ENCODE measurements around the gene KIRREL1. TPM values are rescaled to one million over a fixed set of nuclear protein-coding genes. Genes with fewer than 3 reads are reported as not detected.

The KIRREL1 gene
- total and polyA plus RNA-seq, 5 donors from 2014 or later: not detected

DNA sequence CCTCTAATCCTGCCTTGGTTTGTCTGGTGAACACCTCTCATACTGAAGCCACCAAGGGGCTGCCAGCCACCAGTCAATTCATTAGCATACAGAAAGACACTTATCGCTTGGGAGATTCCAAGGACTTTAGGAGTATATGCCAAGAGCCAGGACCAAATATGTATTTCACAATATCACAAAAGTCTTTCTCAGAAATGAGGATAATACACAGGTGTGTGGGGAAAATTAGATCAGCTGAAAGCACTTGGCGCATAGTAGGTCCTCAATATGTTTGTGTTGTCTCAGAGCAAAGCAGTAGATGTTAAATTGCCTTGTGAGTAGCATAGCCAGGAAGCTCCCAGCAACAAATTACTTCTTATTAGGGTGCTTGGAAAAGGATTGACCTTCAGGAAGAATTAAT lies 34.1 kb downstream of the KIRREL1 start:
- Histone ChIP-seq H3K27me3 (ENCODE audit: control insufficient read depth, insufficient read depth, low read length) (no peaks in the 10 kb centered on the region), H3K4me3 (ENCODE audit: low read depth, low read length) (no peak overlapping the region), H3K36me3 (ENCODE audit: control insufficient read depth, insufficient read depth, low read length) (no peaks in the 10 kb centered on the region), H3K27ac (ENCODE audit: insufficient read depth, low read length, poor library complexity, severe bottlenecking) (no peak overlapping the region), H3K4me1 (ENCODE audit: control insufficient read depth, insufficient read depth, low read length, poor library complexity, severe bottlenecking) (no peaks in the 10 kb centered on the region), H3K9me3 (ENCODE audit: control insufficient read depth in 2 of 2, low read length in 2 of 2) (no peaks in the 10 kb centered on the region)
- Mint-ChIP-seq H3K27ac (no peak overlapping the region), H3K4me3 (no peak overlapping the region), H3K4me1 (no peaks in the 10 kb centered on the region), H3K27me3 (no peaks in the 10 kb centered on the region), H3K36me3 (no peaks in the 10 kb centered on the region), H3K9me3 (no peaks in the 10 kb centered on the region)
- DNase-seq: no peak
- ATAC-seq (ENCODE audit: low read depth in 2 of 2): no peak

DNA sequence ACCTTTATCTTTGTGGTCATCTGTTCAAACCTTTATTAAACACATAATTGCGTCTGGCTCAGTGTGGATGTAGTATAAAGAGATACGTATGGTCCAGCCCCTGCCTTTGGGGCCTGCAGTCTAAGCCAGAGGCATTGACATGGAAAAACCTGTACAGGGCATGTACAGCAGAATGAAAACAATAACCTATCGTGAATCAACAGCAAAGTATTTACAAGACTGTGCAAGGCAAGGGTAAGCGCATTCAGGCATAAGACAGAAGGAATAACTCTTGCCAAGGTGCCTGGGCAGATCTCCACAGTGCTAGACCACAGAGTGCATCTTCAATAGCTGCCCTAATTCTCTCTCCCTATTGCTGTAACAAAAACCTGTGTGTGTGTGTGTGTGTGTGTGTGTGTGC lies 35.5 kb downstream of the KIRREL1 start:
- no peaks in the 10 kb centered on the region for H3K9me3 ChIP-seq (ENCODE audit: control insufficient read depth in 2 of 2, low read length in 2 of 2)
- Mint-ChIP-seq H3K27ac (no peak overlapping the region), H3K36me3 (no peaks in the 10 kb centered on the region), H3K27me3 (no peaks in the 10 kb centered on the region), H3K4me1 (no peaks in the 10 kb centered on the region), H3K9me3 (no peaks in the 10 kb centered on the region), H3K4me3 (no peak overlapping the region)
- no peaks in the 10 kb centered on the region for H3K36me3 ChIP-seq (ENCODE audit: control insufficient read depth, insufficient read depth, low read length)
- H3K4me1 ChIP-seq (ENCODE audit: control insufficient read depth, insufficient read depth, low read length, poor library complexity, severe bottlenecking): no peaks in the 10 kb centered on the region
- H3K27me3 ChIP-seq (ENCODE audit: control insufficient read depth, insufficient read depth, low read length): no peaks in the 10 kb centered on the region
- ATAC-seq (ENCODE audit: low read depth in 2 of 2): no peak
- no peak overlapping the region for H3K27ac ChIP-seq (ENCODE audit: insufficient read depth, low read length, poor library complexity, severe bottlenecking)
- no peak for DNase-seq
- no peak overlapping the region for H3K4me3 ChIP-seq (ENCODE audit: low read depth, low read length)

DNA sequence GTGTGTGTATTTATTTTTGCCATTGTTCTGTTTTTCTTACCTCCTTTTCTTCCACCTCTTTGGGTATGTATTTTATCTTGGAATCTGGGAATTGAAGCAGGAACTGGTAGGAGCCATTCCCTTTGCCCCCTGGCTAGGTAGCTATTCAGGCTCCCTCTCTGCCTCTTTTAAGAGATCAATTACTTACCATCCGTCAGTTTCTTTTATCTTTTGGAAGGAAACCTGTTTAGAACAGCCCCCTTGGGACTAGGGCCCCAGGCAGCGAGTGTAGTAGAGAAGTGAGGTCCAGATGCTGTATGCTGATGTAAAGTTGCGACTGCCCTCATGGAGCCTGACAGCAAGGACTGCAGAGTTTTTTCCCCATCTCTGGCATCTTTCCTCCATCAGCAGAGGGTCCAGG lies 41.6 kb downstream of the KIRREL1 start:
- Histone ChIP-seq H3K9me3 (ENCODE audit: control insufficient read depth in 2 of 2, low read length in 2 of 2) (no peaks in the 10 kb centered on the region), H3K27me3 (ENCODE audit: control insufficient read depth, insufficient read depth, low read length) (no peaks in the 10 kb centered on the region), H3K36me3 (ENCODE audit: control insufficient read depth, insufficient read depth, low read length) (no peaks in the 10 kb centered on the region), H3K27ac (ENCODE audit: insufficient read depth, low read length, poor library complexity, severe bottlenecking) (no peak overlapping the region), H3K4me1 (ENCODE audit: control insufficient read depth, insufficient read depth, low read length, poor library complexity, severe bottlenecking) (no peaks in the 10 kb centered on the region), H3K4me3 (ENCODE audit: low read depth, low read length) (no peak overlapping the region)
- H3K27ac Mint-ChIP-seq: no peak overlapping the region
- no peaks in the 10 kb centered on the region for H3K36me3 Mint-ChIP-seq
- no peak overlapping the region for H3K4me3 Mint-ChIP-seq
- no peaks in the 10 kb centered on the region for H3K4me1 Mint-ChIP-seq
- DNase-seq (no peak), ATAC-seq (ENCODE audit: low read depth in 2 of 2) (no peak)
- H3K27me3 Mint-ChIP-seq: no peaks in the 10 kb centered on the region
- H3K9me3 Mint-ChIP-seq: no peaks in the 10 kb centered on the region

DNA sequence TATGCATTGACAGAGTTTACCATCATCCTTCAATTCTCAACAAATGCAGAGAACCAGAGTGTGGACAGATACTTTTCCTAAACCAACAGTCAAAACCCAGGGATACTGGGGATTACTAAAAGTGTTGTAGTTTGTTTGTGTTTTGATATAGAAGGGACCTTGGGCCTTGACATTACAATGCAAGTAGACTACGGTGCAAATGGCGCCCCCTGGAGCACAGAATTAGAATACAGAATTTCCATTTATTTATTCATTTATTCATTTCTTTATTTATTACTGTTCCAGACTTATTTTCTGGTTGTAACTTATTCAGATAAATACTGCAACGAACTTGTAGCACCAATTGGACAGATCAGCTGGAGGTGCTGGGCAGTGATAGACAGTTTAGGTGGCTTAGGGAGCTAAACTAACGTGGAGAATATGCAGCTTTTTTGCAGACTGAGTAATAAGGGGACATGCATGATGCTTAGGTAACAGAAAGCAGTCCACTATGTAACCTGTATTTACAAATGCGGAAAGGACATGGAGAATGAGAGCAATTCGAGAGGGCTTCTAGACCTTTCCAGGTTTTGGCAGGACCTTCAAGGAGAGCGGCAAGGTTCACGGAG lies 42.6 kb downstream of the KIRREL1 start:
- no peaks in the 10 kb centered on the region for H3K36me3 Mint-ChIP-seq
- DNase-seq: peak in 1 of 3 donors; percentile 29
- Histone ChIP-seq H3K4me1 (ENCODE audit: control insufficient read depth, insufficient read depth, low read length, poor library complexity, severe bottlenecking) (no peaks in the 10 kb centered on the region), H3K4me3 (ENCODE audit: low read depth, low read length) (no peak overlapping the region), H3K9me3 (ENCODE audit: control insufficient read depth in 2 of 2, low read length in 2 of 2) (no peaks in the 10 kb centered on the region), H3K36me3 (ENCODE audit: control insufficient read depth, insufficient read depth, low read length) (no peaks in the 10 kb centered on the region), H3K27ac (ENCODE audit: insufficient read depth, low read length, poor library complexity, severe bottlenecking) (no peak overlapping the region), H3K27me3 (ENCODE audit: control insufficient read depth, insufficient read depth, low read length) (no peaks in the 10 kb centered on the region)
- no peaks in the 10 kb centered on the region for H3K9me3 Mint-ChIP-seq
- no peak overlapping the region for H3K4me3 Mint-ChIP-seq
- ATAC-seq (ENCODE audit: low read depth in 2 of 2): no peak
- H3K27ac Mint-ChIP-seq: no peak overlapping the region
- peaks cover 8% of the 10 kb centered on the region for H3K27me3 Mint-ChIP-seq
- no peaks in the 10 kb centered on the region for H3K4me1 Mint-ChIP-seq

DNA sequence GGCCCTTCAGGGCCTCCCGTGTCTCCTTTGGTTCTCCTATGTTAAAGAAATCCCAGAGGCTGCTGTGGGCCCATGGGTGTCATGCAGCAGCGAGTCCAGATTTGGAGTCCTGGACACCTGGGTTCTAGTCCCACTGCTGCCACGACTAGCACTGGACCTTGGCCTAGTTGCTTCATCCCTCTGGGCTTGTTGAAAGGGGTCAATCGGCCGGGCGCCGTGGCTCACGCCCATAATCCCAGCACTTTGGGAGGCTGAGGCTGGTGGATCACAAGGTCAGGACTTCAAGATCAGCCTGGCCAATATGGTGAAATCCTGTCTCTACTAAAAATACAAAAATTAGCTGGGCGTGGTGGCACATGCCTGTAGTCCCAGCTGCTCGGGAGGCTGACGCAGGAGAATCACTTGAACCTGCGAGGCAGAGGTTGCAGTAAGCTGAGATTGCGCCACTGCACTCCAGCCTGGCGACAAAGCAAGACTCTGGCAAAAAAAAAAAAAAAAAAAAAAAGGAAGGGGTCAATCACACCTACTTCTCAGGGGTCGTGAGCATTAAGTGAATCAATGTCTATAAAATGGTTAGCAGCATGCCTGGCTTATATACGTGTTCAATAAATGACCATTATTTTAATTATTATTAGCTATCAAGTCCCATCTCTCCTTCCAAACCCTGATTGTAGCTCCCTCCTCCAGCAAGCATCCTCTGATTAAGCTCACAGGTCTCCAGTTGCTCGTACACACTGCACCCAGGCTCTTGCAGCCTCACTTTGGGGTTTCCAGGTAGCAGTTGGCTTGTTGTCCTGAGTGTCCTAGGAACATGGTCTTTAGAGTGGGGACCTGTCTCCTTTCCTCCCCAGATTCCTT lies 43.8 kb downstream of the KIRREL1 start:
- H3K27me3 ChIP-seq (ENCODE audit: control insufficient read depth, insufficient read depth, low read length): no peaks in the 10 kb centered on the region
- H3K4me1 ChIP-seq (ENCODE audit: control insufficient read depth, insufficient read depth, low read length, poor library complexity, severe bottlenecking): no peaks in the 10 kb centered on the region
- H3K27ac ChIP-seq (ENCODE audit: insufficient read depth, low read length, poor library complexity, severe bottlenecking): no peak overlapping the region
- H3K27me3 Mint-ChIP-seq: peaks cover 8% of the 10 kb centered on the region
- no peak overlapping the region for H3K27ac Mint-ChIP-seq
- no peak for DNase-seq
- H3K36me3 Mint-ChIP-seq: no peaks in the 10 kb centered on the region
- no peaks in the 10 kb centered on the region for H3K36me3 ChIP-seq (ENCODE audit: control insufficient read depth, insufficient read depth, low read length)
- H3K4me1 Mint-ChIP-seq: no peaks in the 10 kb centered on the region
- ATAC-seq (ENCODE audit: low read depth in 2 of 2): no peak
- no peaks in the 10 kb centered on the region for H3K9me3 ChIP-seq (ENCODE audit: control insufficient read depth in 2 of 2, low read length in 2 of 2)
- H3K4me3 ChIP-seq (ENCODE audit: low read depth, low read length): no peak overlapping the region
- no peak overlapping the region for H3K4me3 Mint-ChIP-seq
- H3K9me3 Mint-ChIP-seq: no peaks in the 10 kb centered on the region

DNA sequence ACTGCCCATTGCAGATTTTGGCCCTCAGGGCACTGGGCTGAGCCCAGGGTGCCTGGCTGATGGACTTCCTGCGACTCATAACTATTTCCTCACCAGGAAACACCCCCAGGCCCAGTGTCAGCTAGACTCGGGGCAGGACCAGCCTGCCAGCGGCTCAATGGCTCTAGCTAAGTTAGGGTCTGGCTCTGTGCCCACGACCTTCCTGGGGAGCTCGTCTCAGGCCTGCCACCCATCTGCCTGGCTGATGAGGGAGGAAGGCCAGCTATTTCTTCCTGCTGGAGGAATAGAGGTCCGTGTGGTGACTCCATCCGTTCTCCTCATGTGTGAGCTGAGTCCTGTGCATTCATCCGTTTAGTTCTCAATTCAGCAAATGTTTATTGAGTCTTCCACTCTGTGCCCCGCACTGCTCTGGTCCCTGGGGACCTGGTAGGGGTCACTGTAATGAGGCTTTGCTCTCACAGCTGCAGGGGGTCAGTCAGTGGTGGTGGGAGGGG lies 44.5 kb downstream of the KIRREL1 start:
- H3K4me3 ChIP-seq (ENCODE audit: low read depth, low read length): no peak overlapping the region
- H3K4me1 Mint-ChIP-seq: no peaks in the 10 kb centered on the region
- H3K36me3 Mint-ChIP-seq: no peaks in the 10 kb centered on the region
- no peaks in the 10 kb centered on the region for H3K9me3 Mint-ChIP-seq
- ATAC-seq (ENCODE audit: low read depth in 2 of 2) (no peak), DNase-seq (no peak)
- H3K27ac ChIP-seq (ENCODE audit: insufficient read depth, low read length, poor library complexity, severe bottlenecking): no peak overlapping the region
- no peaks in the 10 kb centered on the region for H3K4me1 ChIP-seq (ENCODE audit: control insufficient read depth, insufficient read depth, low read length, poor library complexity, severe bottlenecking)
- H3K4me3 Mint-ChIP-seq: no peak overlapping the region
- no peak overlapping the region for H3K27ac Mint-ChIP-seq
- H3K27me3 ChIP-seq (ENCODE audit: control insufficient read depth, insufficient read depth, low read length): no peaks in the 10 kb centered on the region
- peaks cover 8% of the 10 kb centered on the region for H3K27me3 Mint-ChIP-seq
- H3K36me3 ChIP-seq (ENCODE audit: control insufficient read depth, insufficient read depth, low read length): no peaks in the 10 kb centered on the region
- H3K9me3 ChIP-seq (ENCODE audit: control insufficient read depth in 2 of 2, low read length in 2 of 2): no peaks in the 10 kb centered on the region

DNA sequence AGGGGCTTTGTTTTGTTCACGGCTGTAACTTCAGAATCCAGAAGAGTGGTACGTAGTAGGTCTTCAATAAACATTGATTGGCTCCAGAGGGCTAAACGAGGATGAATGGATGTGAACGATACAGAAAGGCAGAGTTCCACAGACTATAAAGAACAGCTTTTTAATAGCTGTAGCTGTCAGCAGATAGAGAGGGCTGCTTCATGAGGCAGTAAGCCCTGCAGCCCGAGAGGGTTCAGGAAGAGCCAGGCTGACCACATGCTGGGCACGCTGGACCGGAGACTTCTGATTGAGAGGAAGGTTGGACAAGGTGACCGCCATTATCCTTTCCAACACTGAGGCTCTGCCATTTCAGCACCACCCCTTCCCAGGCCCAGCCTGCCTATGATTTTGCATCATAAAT lies 45.3 kb downstream of the KIRREL1 start:
- ATAC-seq (ENCODE audit: low read depth in 2 of 2) (no peak), DNase-seq (no peak)
- Histone ChIP-seq H3K4me3 (ENCODE audit: low read depth, low read length) (no peak overlapping the region), H3K27me3 (ENCODE audit: control insufficient read depth, insufficient read depth, low read length) (no peaks in the 10 kb centered on the region), H3K36me3 (ENCODE audit: control insufficient read depth, insufficient read depth, low read length) (no peaks in the 10 kb centered on the region), H3K4me1 (ENCODE audit: control insufficient read depth, insufficient read depth, low read length, poor library complexity, severe bottlenecking) (no peaks in the 10 kb centered on the region), H3K27ac (ENCODE audit: insufficient read depth, low read length, poor library complexity, severe bottlenecking) (no peak overlapping the region), H3K9me3 (ENCODE audit: control insufficient read depth in 2 of 2, low read length in 2 of 2) (no peaks in the 10 kb centered on the region)
- H3K27ac Mint-ChIP-seq: no peak overlapping the region
- no peak overlapping the region for H3K4me3 Mint-ChIP-seq
- peaks cover 8% of the 10 kb centered on the region for H3K27me3 Mint-ChIP-seq
- H3K36me3 Mint-ChIP-seq: no peaks in the 10 kb centered on the region
- no peaks in the 10 kb centered on the region for H3K4me1 Mint-ChIP-seq
- H3K9me3 Mint-ChIP-seq: no peaks in the 10 kb centered on the region

DNA sequence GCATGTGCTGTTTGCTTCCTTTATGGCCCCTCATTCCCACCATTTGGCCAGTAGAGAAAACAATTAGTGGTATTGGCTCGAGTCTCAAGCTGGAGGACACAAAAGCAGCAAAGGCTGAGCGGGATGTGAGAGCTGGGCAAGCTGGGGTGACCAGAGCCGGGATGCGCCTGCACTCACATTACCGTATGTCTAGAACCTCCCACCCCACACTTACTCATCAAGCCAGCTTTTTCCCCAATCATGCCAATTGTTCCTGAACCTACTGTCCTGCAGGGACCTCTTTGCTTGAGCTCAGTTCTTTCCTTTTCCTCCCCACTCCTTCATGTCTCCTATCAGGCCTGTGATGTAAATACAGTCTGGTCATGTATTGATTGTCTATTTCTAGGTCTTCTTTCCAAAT lies 45.9 kb downstream of the KIRREL1 start:
- Mint-ChIP-seq H3K27ac (no peak overlapping the region), H3K4me3 (no peak overlapping the region), H3K36me3 (no peaks in the 10 kb centered on the region), H3K4me1 (no peaks in the 10 kb centered on the region), H3K27me3 (peaks cover 8% of the 10 kb centered on the region), H3K9me3 (no peaks in the 10 kb centered on the region)
- no peak for DNase-seq
- H3K9me3 ChIP-seq (ENCODE audit: control insufficient read depth in 2 of 2, low read length in 2 of 2): no peaks in the 10 kb centered on the region
- no peaks in the 10 kb centered on the region for H3K27me3 ChIP-seq (ENCODE audit: control insufficient read depth, insufficient read depth, low read length)
- ATAC-seq (ENCODE audit: low read depth in 2 of 2): no peak
- H3K4me3 ChIP-seq (ENCODE audit: low read depth, low read length): no peak overlapping the region
- H3K4me1 ChIP-seq (ENCODE audit: control insufficient read depth, insufficient read depth, low read length, poor library complexity, severe bottlenecking): no peaks in the 10 kb centered on the region
- no peaks in the 10 kb centered on the region for H3K36me3 ChIP-seq (ENCODE audit: control insufficient read depth, insufficient read depth, low read length)
- no peak overlapping the region for H3K27ac ChIP-seq (ENCODE audit: insufficient read depth, low read length, poor library complexity, severe bottlenecking)

Data from CD4-positive, CD25-positive, alpha-beta regulatory T cell (primary cell).